Spleen (tissue), 11 donors: ENCODE results near the gene SNX12. TPM values are rescaled to one million over a fixed set of nuclear protein-coding genes. Genes with fewer than 3 reads are reported as not detected.

ENCODE experiments used
- DNase-seq: peaks from one replicate; pipeline ENCODE4 v3.0.0-alpha.2; 2020
- H3K27ac ChIP-seq, 8 donors: fragments of 200-600 bp; sonication (generic) in 7 of 8; 1 replicate in 4 of 8; 2 replicates in 4 of 8; pipeline versions ENCODE4 v1.5.0 to v1.8.0; 2016 to 2021; ENCODE audit warnings: inconsistent platforms in 4 of 8, mild to moderate bottlenecking in 4 of 8, moderate library complexity in 1 of 8
- H3K27me3 ChIP-seq, 7 donors: fragments of 200-600 bp; sonication (generic) in 6 of 7; replicated peaks in 1 of 7; 1 replicate in 4 of 7; 2 replicates in 3 of 7; pipeline versions ENCODE4 v1.5.0 to v1.8.0; 2016 to 2021; ENCODE audit warnings: inconsistent platforms in 3 of 7, mild to moderate bottlenecking in 1 of 7
- H3K36me3 ChIP-seq, 6 donors: fragments of 200-600 bp; sonication (generic) in 5 of 6; 1 replicate in 4 of 6; 2 replicates in 2 of 6; pipeline versions ENCODE4 v1.5.0 to v1.8.0; 2016 to 2021; ENCODE audit warnings: inconsistent platforms in 2 of 6
- H3K4me1 ChIP-seq, 6 donors: fragments of 200-600 bp; sonication (generic) in 5 of 6; 1 replicate in 3 of 6; 2 replicates in 3 of 6; pipeline versions ENCODE4 v1.5.0 to v1.8.0; 2016 to 2021; ENCODE audit warnings: inconsistent platforms in 3 of 6
- H3K4me3 ChIP-seq, 8 donors: fragments of 200-600 bp; sonication (generic) in 7 of 8; 1 replicate in 4 of 8; 2 replicates in 4 of 8; pipeline versions ENCODE4 v1.5.0 to v1.8.0; 2016 to 2021; ENCODE audit warnings: inconsistent platforms in 4 of 8, mild to moderate bottlenecking in 4 of 8, moderate library complexity in 2 of 8
- H3K9me3 ChIP-seq, 8 donors: fragments of 200-600 bp; sonication (generic) in 7 of 8; 1 replicate in 4 of 8; 2 replicates in 4 of 8; pipeline versions ENCODE4 v1.5.0 to v1.8.0; 2016 to 2021; ENCODE audit warnings: inconsistent platforms in 4 of 8
- POLR2A ChIP-seq, 3 donors: fragments of 450-650 bp; IDR thresholded peaks; one replicate each; pipeline ENCODE4 v1.5.1; 2017; ENCODE audit warnings: antibody characterized with exemption in 3 of 3, mild to moderate bottlenecking in 1 of 3
- POLR2AphosphoS5 ChIP-seq, 3 donors: sonication (generic); formaldehyde crosslinking; IDR thresholded peaks; one replicate each; pipeline ENCODE4 v1.5.1; 2017; ENCODE audit warnings: antibody characterized with exemption in 3 of 3
- WGBS, 5 donors: extraction: QIAGEN DNeasy Blood & Tissue Kit in 3 of 5; methylation state at CpG; one replicate each; pipeline versions ENCODE4 v1.1.5 to v1.1.7; 2013 to 2018; 5-methylcytosine and 5-hydroxymethylcytosine counted together
- intact Hi-C: fragments of 100-400 bp; cut with DNase I; formaldehyde crosslinking; loops from one replicate; pipeline ENCODE4 v1.15.0; 2023; ENCODE audit warnings: low total_unique reads
- polyA plus RNA-seq, 3 donors: library from polyadenylated mRNA; stranded (reverse); fragments of 200-250 nt; gene quantifications; one replicate each; pipeline ENCODE4 v1.2.1, GENCODE V29; 2013
- total RNA-seq, 7 donors: library from RNA; depleted of rRNA in 3 of 7; stranded (reverse); fragments of >200 nt in 3 of 7; fragmentation: NEBNext Ultra II Directional in 4 of 7; extraction: Animal tissue kit (Norgen Biotek cat#: 25700) in 4 of 7; gene quantifications; one replicate each; pipeline versions ENCODE4 v1.1.0 to v1.2.1, GENCODE V29; 2016 to 2021
- TF ChIP-seq, protein P1 (sequence below), 11 experiments: fragments of 200-600 bp in 7 of 11; fragments of 450-650 bp in 4 of 11; sonication (generic) in 4 of 11; IDR thresholded peaks in 8 of 11; conservative IDR thresholded peaks in 3 of 11; 1 replicate in 7 of 11; 2 replicates in 4 of 11; pipeline versions ENCODE4 v1.4.0 to v1.8.0; 2016 to 2021; ENCODE audit warnings: antibody characterized with exemption in 11 of 11, inconsistent platforms in 4 of 11, mild to moderate bottlenecking in 1 of 11
- donor health status: healthy with polysubstance abuse.
- donor health status: DM: no; HTN: no; CAD: no; lungs with moderate emphysema.
- donor health status: DM: no; HTN: no; CAD: no.
- donor health status: Bipolar disorder and iron deficiency.
- donor health status: healthy.
- donor health status: DM: no; HTN: no; CAD: no.
- donor health status: DM: yes; HTN: yes; CAD: no.

Gene SNX12
- total and polyA plus RNA-seq, 10 donors, result 11.7 to 47.6 (median 39.6) TPM

GRCh38 chrX:71096760-71097032 is 28.6 kb upstream of the SNX12 start:
- Histone ChIP-seq H3K27me3 (peaks cover 0 to 3% (median 0%) of the 10 kb centered on the region in 7 donors), H3K4me1 (peaks cover 10 to 54% (median 31%) of the 10 kb centered on the region in 6 donors), H3K36me3 (peaks cover 0 to 8% (median 0%) of the 10 kb centered on the region in 6 donors), H3K4me3 (peak overlapping the region; percentile 28 to 77 (median 47)), H3K27ac (peak overlapping the region in 7 of 8 donors; percentile 53 to 90 (median 84)), H3K9me3 (no peaks in the 10 kb centered on the region)
- TF ChIP-seq POLR2AphosphoS5 (IDR thresholded peaks at IDR 0.05) (no peak), POLR2A (IDR thresholded peaks at IDR 0.05) (no peak)
- TF ChIP-seq, protein P1, sequence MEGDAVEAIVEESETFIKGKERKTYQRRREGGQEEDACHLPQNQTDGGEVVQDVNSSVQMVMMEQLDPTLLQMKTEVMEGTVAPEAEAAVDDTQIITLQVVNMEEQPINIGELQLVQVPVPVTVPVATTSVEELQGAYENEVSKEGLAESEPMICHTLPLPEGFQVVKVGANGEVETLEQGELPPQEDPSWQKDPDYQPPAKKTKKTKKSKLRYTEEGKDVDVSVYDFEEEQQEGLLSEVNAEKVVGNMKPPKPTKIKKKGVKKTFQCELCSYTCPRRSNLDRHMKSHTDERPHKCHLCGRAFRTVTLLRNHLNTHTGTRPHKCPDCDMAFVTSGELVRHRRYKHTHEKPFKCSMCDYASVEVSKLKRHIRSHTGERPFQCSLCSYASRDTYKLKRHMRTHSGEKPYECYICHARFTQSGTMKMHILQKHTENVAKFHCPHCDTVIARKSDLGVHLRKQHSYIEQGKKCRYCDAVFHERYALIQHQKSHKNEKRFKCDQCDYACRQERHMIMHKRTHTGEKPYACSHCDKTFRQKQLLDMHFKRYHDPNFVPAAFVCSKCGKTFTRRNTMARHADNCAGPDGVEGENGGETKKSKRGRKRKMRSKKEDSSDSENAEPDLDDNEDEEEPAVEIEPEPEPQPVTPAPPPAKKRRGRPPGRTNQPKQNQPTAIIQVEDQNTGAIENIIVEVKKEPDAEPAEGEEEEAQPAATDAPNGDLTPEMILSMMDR (IDR thresholded peaks at IDR 0.05 in 8 of 11, conservative IDR thresholded peaks at IDR 0.05 in 3 of 11), result no peak
- intact Hi-C loops, result no loop called here
- 0 to 35% (median 12%) methylated on average over 6 to 9 of the region's 9 CpGs; no CpG with 5 or more reads in 1 of the 5 donors for WGBS, 5 donors
- DNase-seq, result no peak

- DNase-seq, result peak; percentile 83
- Histone ChIP-seq H3K4me1 (peaks cover 10 to 50% (median 31%) of the 10 kb centered on the region in 6 donors), H3K27ac (peak overlapping the region; percentile 53 to 90 (median 78)), H3K4me3 (peak overlapping the region; percentile 28 to 77 (median 47)), H3K27me3 (peaks cover 0 to 3% (median 0%) of the 10 kb centered on the region in 7 donors), H3K9me3 (no peaks in the 10 kb centered on the region), H3K36me3 (peaks cover 0 to 3% (median 0%) of the 10 kb centered on the region in 6 donors)
- TF ChIP-seq POLR2A (IDR thresholded peaks at IDR 0.05), result peak in 1 of 3 donors; percentile 41
- TF ChIP-seq, protein P1 (IDR thresholded peaks at IDR 0.05 in 8 of 11, conservative IDR thresholded peaks at IDR 0.05 in 3 of 11), result no peak
- TF ChIP-seq POLR2AphosphoS5 (IDR thresholded peaks at IDR 0.05), result no peak
- intact Hi-C loops, result no loop called here
- WGBS, 5 donors, result 1 to 26% (median 2%) methylated on average over 22 to 46 of the region's 46 CpGs
These were observed 28.0 kb upstream of the SNX12 start for GRCh38 chrX:71095981-71096759.

- Histone ChIP-seq H3K9me3 (no peaks in the 10 kb centered on the region), H3K36me3 (no peaks in the 10 kb centered on the region), H3K27me3 (peaks cover 0 to 3% (median 0%) of the 10 kb centered on the region in 7 donors), H3K4me1 (peaks cover 10 to 45% (median 31%) of the 10 kb centered on the region in 6 donors), H3K4me3 (peak within 1 kb of the TSS; percentile 28 to 77 (median 47)), H3K27ac (peak within 1 kb of the TSS; percentile 53 to 90 (median 78))
- DNase-seq, result peak; percentile 97
- intact Hi-C loops, result no loop called here
- TF ChIP-seq POLR2AphosphoS5 (IDR thresholded peaks at IDR 0.05), result peak; percentile 81 to 83 (median 83)
- TF ChIP-seq POLR2A (IDR thresholded peaks at IDR 0.05), result no peak
- TF ChIP-seq, protein P1 (IDR thresholded peaks at IDR 0.05 in 8 of 11, conservative IDR thresholded peaks at IDR 0.05 in 3 of 11), result no peak
- 1 to 19% (median 2%) methylated on average over 24 to 29 of the region's 29 CpGs for WGBS, 5 donors
These were observed 27.4 kb upstream of the SNX12 start, which contains the start of gene FOXO4 for GRCh38 chrX:71095555-71095980. Gene FOXO4 (plus strand): TSS chrX:71095851. CDS start chrX:71096529, 678 bp downstream.

- TF ChIP-seq POLR2A (IDR thresholded peaks at IDR 0.05) (no peak), POLR2AphosphoS5 (IDR thresholded peaks at IDR 0.05) (no peak)
- TF ChIP-seq, protein P1 (IDR thresholded peaks at IDR 0.05 in 8 of 11, conservative IDR thresholded peaks at IDR 0.05 in 3 of 11), result no peak
- H3K4me3 ChIP-seq, result peak overlapping the region in 7 of 8 donors; percentile 39 to 77 (median 50)
- peak overlapping the region in 5 of 8 donors; percentile 53 to 90 (median 87) for H3K27ac ChIP-seq
- H3K4me1 ChIP-seq, result peaks cover 10 to 42% (median 31%) of the 10 kb centered on the region in 6 donors
- WGBS, 5 donors, result 26 to 42% (median 33%) methylated on average over 5 to 6 of the region's 6 CpGs
- peaks cover 0 to 3% (median 0%) of the 10 kb centered on the region in 7 donors for H3K27me3 ChIP-seq
- intact Hi-C loops, result no loop called here
- peak; percentile 21 for DNase-seq
- no peaks in the 10 kb centered on the region for H3K36me3 ChIP-seq
- H3K9me3 ChIP-seq, result no peaks in the 10 kb centered on the region
These were observed 26.9 kb upstream of the SNX12 start for GRCh38 chrX:71095033-71095432.
